K562 (cell line): ENCODE data around the gene LMNB1. TPM values are rescaled to one million over a fixed set of nuclear protein-coding genes. Genes with fewer than 3 reads are reported as not detected.

ENCODE experiments used
- DNMT1 ChIP-seq: fragments of 450-650 bp; IDR thresholded peaks from 2 replicates; pipeline ENCODE4 v1.6.1; 2016; ENCODE audit warnings: antibody characterized with exemption, mild to moderate bottlenecking
- EZH2 ChIP-seq: IDR thresholded peaks from 2 replicates; pipeline ENCODE4 v1.6.1; 2012; ENCODE audit warnings: low read depth, mild to moderate bottlenecking, inconsistent platforms, low read length, borderline replicate concordance
- GTF2E2 ChIP-seq: fragments of 200-800 bp; sonication (Bioruptor generic); IDR thresholded peaks from 2 replicates; pipeline ENCODE4 v1.6.1; 2016; ENCODE audit warnings: missing genetic modification characterization, missing compliant biosample characterization
- KLF1 ChIP-seq: fragments of 450-650 bp; IDR thresholded peaks from 2 replicates; pipeline ENCODE4 v1.6.1; 2016; ENCODE audit warnings: missing genetic modification characterization, missing compliant biosample characterization
- MLLT1 ChIP-seq, 2 experiments: fragments of 450-650 bp; IDR thresholded peaks; 2 replicates each; pipeline ENCODE4 v1.6.1; 2016
- PHF20 ChIP-seq: fragments of 450-650 bp; IDR thresholded peaks from 2 replicates; pipeline ENCODE4 v1.6.1; 2018; ENCODE audit not compliant: partially characterized antibody
- PHF8 ChIP-seq: fragments of 200-600 bp; sonication (generic); IDR thresholded peaks from 2 replicates; pipeline ENCODE4 v1.6.1; 2012; ENCODE audit warnings: mixed run types, mild to moderate bottlenecking, inconsistent platforms, low read length, moderate library complexity, borderline replicate concordance
- SETDB1 ChIP-seq: IDR thresholded peaks from one replicate; pipeline ENCODE4 v1.6.1; 2012; ENCODE audit warnings: low read length, control low read depth, inconsistent platforms
- SIN3B ChIP-seq: fragments of 450-650 bp; IDR thresholded peaks from 2 replicates; pipeline ENCODE4 v1.6.1; 2017; ENCODE audit warnings: low read depth, mild to moderate bottlenecking, moderate library complexity
- SMARCA5 ChIP-seq: fragments of 450-650 bp; IDR thresholded peaks from 2 replicates; pipeline ENCODE4 v1.6.1; 2016
- SOX6 ChIP-seq: fragments of 450-650 bp; IDR thresholded peaks from 2 replicates; pipeline ENCODE4 v1.6.1; 2014; ENCODE audit warnings: mild to moderate bottlenecking
- TARDBP ChIP-seq: fragments of 450-650 bp; IDR thresholded peaks from 2 replicates; pipeline ENCODE4 v1.6.1; 2016
- TBL1XR1 ChIP-seq, 2 experiments: IDR thresholded peaks; 2 replicates each; pipeline ENCODE4 v1.6.1; 2012; ENCODE audit warnings: improper control_type of control experiment in 2 of 2, low read length in 2 of 2, mild to moderate bottlenecking in 1 of 2
- ZBTB26 ChIP-seq: fragments of 450-650 bp; formaldehyde crosslinking; IDR thresholded peaks from 2 replicates; pipeline ENCODE4 v1.4.0; 2022; ENCODE audit warnings: missing genetic modification characterization
- ZBTB49 ChIP-seq: sonication (generic); formaldehyde crosslinking; IDR thresholded peaks from 2 replicates; pipeline ENCODE4 v1.8.0; 2022; ENCODE audit warnings: missing genetic modification reagents, mild to moderate bottlenecking, borderline replicate concordance
- ZC3H8 ChIP-seq: fragments of 450-650 bp; IDR thresholded peaks from 2 replicates; pipeline ENCODE4 v1.6.1; 2017
- ZNF232 ChIP-seq: sonication (generic); formaldehyde crosslinking; IDR thresholded peaks from 2 replicates; pipeline ENCODE4 v1.8.0; 2022; ENCODE audit warnings: mild to moderate bottlenecking, missing genetic modification reagents
- ZNF274 ChIP-seq: IDR thresholded peaks from 2 replicates; pipeline ENCODE4 v1.6.1; 2011; ENCODE audit warnings: low read depth, mild to moderate bottlenecking, low read length, moderate library complexity, borderline replicate concordance
- ZNF551 ChIP-seq: fragments of 250-450 bp; sonication (Bioruptor Pico); IDR thresholded peaks from 2 replicates; pipeline ENCODE4 v1.5.0; 2021; ENCODE audit warnings: mild to moderate bottlenecking, moderate library complexity
- ZNF586 ChIP-seq: fragments of 450-650 bp; formaldehyde crosslinking; conservative IDR thresholded peaks from 2 replicates; pipeline ENCODE4 v1.4.0; 2020; ENCODE audit warnings: mild to moderate bottlenecking, moderate library complexity
- polyA plus RNA-seq, 8 experiments: library from polyadenylated mRNA; depleted of rRNA in 4 of 8; stranded (reverse) in 5 of 8; unstranded in 3 of 8; fragments of >200 nt; fragmentation: Nextera tagmentation in 2 of 8; fragmentation: Illumina TruSeq in 1 of 8; extraction: Ambion mirVana in 2 of 8; extraction: Trizol in 1 of 8; gene quantifications; 2 replicates each; pipeline versions ENCODE4 v1.2.1 to v1.2.3, GENCODE V29; 2011 to 2014; ENCODE audit warnings: inconsistent platforms in 1 of 8, missing spikeins in 1 of 8
- total RNA-seq, 7 experiments: library from RNA; depleted of rRNA in 6 of 7; stranded (reverse); fragments of >200 nt in 6 of 7; fragmentation: Illumina TruSeq in 2 of 7; extraction: Trizol in 2 of 7; gene quantifications; 2 replicates each; pipeline versions ENCODE4 v1.2.1 to v1.2.3, GENCODE V29; 2011 to 2021; ENCODE audit warnings: low replicate concordance in 1 of 7
- TF ChIP-seq, protein P1 (sequence below), 2 experiments: fragments of 450-650 bp; conservative IDR thresholded peaks; 2 replicates each; pipeline ENCODE4 v1.6.1; 2017; ENCODE audit warnings: mild to moderate bottlenecking in 2 of 2, moderate library complexity in 2 of 2
- TF ChIP-seq, protein P2 (sequence below): sonication (generic); formaldehyde crosslinking; IDR thresholded peaks from 2 replicates; pipeline ENCODE4 v1.8.0; 2022; ENCODE audit warnings: mild to moderate bottlenecking, missing genetic modification reagents

LMNB1 gene
- total and polyA plus RNA-seq, 9 of the 15 experiments (the other 6 are each of a cell fraction or from before 2014, with no cell fraction given): 2.8 to 190 (median 131) TPM

DNA sequence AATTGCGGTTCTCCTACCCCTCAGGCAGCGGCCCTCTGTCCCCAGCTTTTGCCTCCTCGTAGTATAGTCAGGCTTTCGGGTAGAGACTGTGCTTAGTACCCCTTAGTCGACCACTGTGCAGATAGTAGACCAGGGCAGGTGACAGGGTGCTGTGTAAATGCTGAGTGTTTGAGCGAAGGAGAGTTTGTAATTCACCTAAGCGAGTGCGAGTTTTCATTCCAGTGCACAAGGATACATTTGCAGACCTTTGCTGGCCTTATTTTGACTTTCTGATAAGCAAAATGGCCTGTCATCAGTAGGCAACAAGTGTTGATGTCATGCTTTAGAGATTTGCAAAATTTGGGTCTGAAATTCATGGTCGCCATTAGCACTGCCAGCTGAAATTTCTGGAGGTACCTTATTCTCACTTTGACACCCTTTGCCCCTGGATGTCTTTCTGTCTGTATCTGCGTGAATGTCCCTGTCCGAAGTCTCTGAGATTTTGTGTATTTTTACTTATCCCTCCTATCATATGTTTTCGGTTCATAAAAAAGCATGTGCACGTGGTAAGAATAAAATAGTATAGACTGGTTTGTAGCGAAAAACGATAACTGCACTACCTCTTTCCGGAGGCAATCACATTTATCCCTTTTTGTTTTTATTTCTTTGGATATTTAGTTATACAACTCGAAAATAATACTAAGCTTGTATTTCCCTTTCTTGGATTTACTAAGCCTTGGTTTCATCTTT lies 1.9 kb downstream of the LMNB1 start (continued):
- peak in 1 of 2 experiments; percentile 44; a peak in 1 of 4 replicates for TF ChIP-seq MLLT1 (IDR thresholded peaks at IDR 0.05)
- no peak for TF ChIP-seq PHF20
- TF ChIP-seq ZNF232 (CRISPR knock-in tag): no peak
- TF ChIP-seq SOX6: no peak
- TF ChIP-seq DNMT1: 0 out of 2 replicates have a peak, but pooled peaks have one; percentile 21
- no peak for TF ChIP-seq SETDB1
- no peak for TF ChIP-seq ZNF274
- no peak for TF ChIP-seq TBL1XR1 (IDR thresholded peaks at IDR 0.05; ENCODE audit: low read length in 2 of 2)
- no peak for TF ChIP-seq TARDBP
- TF ChIP-seq, protein P1, sequence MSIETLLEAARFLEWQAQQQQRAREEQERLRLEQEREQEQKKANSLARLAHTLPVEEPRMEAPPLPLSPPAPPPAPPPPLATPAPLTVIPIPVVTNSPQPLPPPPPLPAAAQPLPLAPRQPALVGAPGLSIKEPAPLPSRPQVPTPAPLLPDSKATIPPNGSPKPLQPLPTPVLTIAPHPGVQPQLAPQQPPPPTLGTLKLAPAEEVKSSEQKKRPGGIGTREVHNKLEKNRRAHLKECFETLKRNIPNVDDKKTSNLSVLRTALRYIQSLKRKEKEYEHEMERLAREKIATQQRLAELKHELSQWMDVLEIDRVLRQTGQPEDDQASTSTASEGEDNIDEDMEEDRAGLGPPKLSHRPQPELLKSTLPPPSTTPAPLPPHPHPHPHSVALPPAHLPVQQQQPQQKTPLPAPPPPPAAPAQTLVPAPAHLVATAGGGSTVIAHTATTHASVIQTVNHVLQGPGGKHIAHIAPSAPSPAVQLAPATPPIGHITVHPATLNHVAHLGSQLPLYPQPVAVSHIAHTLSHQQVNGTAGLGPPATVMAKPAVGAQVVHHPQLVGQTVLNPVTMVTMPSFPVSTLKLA (conservative IDR thresholded peaks at IDR 0.05): peak in 1 of 2 experiments; percentile 56; a peak in 3 of 4 replicates
- no peak for TF ChIP-seq GTF2E2 (tag)
- TF ChIP-seq ZBTB26 (CRISPR knock-in tag): no peak
- TF ChIP-seq SIN3B: peak; percentile 10; the same call in 1 of the 2 replicates
- no peak for TF ChIP-seq PHF8
- TF ChIP-seq EZH2: no peak
- peak; percentile 33; the same call in 1 of the 2 replicates for TF ChIP-seq ZBTB49 (CRISPR knock-in tag)
- no peak for TF ChIP-seq ZNF551
- no peak for TF ChIP-seq ZC3H8
- TF ChIP-seq, protein P2, sequence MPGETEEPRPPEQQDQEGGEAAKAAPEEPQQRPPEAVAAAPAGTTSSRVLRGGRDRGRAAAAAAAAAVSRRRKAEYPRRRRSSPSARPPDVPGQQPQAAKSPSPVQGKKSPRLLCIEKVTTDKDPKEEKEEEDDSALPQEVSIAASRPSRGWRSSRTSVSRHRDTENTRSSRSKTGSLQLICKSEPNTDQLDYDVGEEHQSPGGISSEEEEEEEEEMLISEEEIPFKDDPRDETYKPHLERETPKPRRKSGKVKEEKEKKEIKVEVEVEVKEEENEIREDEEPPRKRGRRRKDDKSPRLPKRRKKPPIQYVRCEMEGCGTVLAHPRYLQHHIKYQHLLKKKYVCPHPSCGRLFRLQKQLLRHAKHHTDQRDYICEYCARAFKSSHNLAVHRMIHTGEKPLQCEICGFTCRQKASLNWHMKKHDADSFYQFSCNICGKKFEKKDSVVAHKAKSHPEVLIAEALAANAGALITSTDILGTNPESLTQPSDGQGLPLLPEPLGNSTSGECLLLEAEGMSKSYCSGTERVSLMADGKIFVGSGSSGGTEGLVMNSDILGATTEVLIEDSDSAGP (CRISPR knock-in tag): no peak
- no peak for TF ChIP-seq SMARCA5
- TF ChIP-seq ZNF586 (CRISPR knock-in tag): no peak
- TF ChIP-seq KLF1 (tag): no peak
